ENCODE measurements around the gene LYZL2. TPM values are rescaled to one million over a fixed set of nuclear protein-coding genes. Genes with fewer than 3 reads are reported as not detected.
A peak's percentile ranks its signal among the peaks of the same experiment; 100 is the strongest.

The LYZL2 gene
- total and polyA plus RNA-seq, 2 of the 8 experiments (the other 6 are each of a cell fraction or from before 2014, with no cell fraction given): not detected

GRCh38 chr10:30645340-30645827, 15.8 kb upstream of the LYZL2 start:
- H2AK5ac ChIP-seq (ENCODE audit: low read depth, low read length): no peak overlapping the region
- H4K5ac ChIP-seq (ENCODE audit: insufficient read length, low read depth, low read length): no peak overlapping the region
- H2AFZ ChIP-seq (ENCODE audit: low read length): 0 out of 2 replicates have a peak overlapping the region, but pooled peaks have one; percentile 48
- POLR2A ChIA-PET (ENCODE audit: partially characterized antibody): no interaction called here
- H3K36me3 ChIP-seq (ENCODE audit: control insufficient read depth in 2 of 4, insufficient read depth in 4 of 4, low read length in 3 of 4): no peaks in the 10 kb centered on the region
- H3K79me1 ChIP-seq (ENCODE audit: low read depth, low read length): no peaks in the 10 kb centered on the region
- H3K23ac ChIP-seq (ENCODE audit: insufficient read length): no peak overlapping the region
- H2BK20ac ChIP-seq (ENCODE audit: low read length): peak overlapping the region; percentile 86; the same call in 1 of the 2 replicates
- WGBS, 2 experiments (ENCODE audit: extremely low coverage in 1 of 2, insufficient coverage in 1 of 2, insufficient read length in 1 of 2, insufficient replicate concordance in 2 of 2, low coverage in 1 of 2, low lambda C conversion rate in 2 of 2, missing lambda C conversion rate in 1 of 2): 40% methylated on average over 9 of the region's 15 CpGs; no CpG with 5 or more reads in 1 of the 2 experiments
- no peak overlapping the region for H2BK120ac ChIP-seq (replicated peaks; ENCODE audit: low read depth, low read length)
- peaks cover 3% of the 10 kb centered on the region for H3K23me2 ChIP-seq (ENCODE audit: low read depth, low read length)
- H3K4me3 ChIP-seq (ENCODE audit: extremely low read depth in 1 of 4, insufficient read depth in 2 of 4, low read depth in 3 of 4, low read length in 4 of 4): no peak overlapping the region
- no peak overlapping the region for H3K9ac ChIP-seq (replicated peaks in 1 of 4; ENCODE audit: extremely low read depth in 1 of 4, low read depth in 3 of 4, low read length in 3 of 4)
- H3K14ac ChIP-seq (ENCODE audit: insufficient read length): no peak overlapping the region
- H3K4ac ChIP-seq (replicated peaks; ENCODE audit: insufficient read length, low read depth, low read length): peak overlapping the region; percentile 78
- H2BK12ac ChIP-seq (ENCODE audit: low read depth, low read length): 0 out of 2 replicates have a peak overlapping the region, but pooled peaks have one; percentile 60
- CTCF ChIA-PET (ENCODE audit: partially characterized antibody): interaction anchor here (0.8 to 2.0 kb wide), 5 partner anchors 10 to 55 kb away, joined by 4 to 7 read pairs (median 5); no protein-coding TSS in a partner anchor
- no peak overlapping the region for H3K56ac ChIP-seq (replicated peaks; ENCODE audit: insufficient read length, low read depth, low read length)
- H3K4me1 ChIP-seq (replicated peaks in 1 of 4; ENCODE audit: control insufficient read depth in 3 of 4, insufficient read depth in 4 of 4, low read length in 3 of 4): peaks cover 0 to 7% (median 3%) of the 10 kb centered on the region in 4 experiments; a peak in 3 of 7 replicates
- FAIRE-seq: no peak
- H3K79me2 ChIP-seq (ENCODE audit: control insufficient read depth in 1 of 2, insufficient read depth in 2 of 2, low read length in 2 of 2): no peaks in the 10 kb centered on the region
- no peak overlapping the region; the same call in 1 of the 2 replicates for H3K18ac ChIP-seq (ENCODE audit: extremely low read depth, low read length)
- no peaks in the 10 kb centered on the region for H3K27me3 ChIP-seq (replicated peaks in 1 of 4; ENCODE audit: control insufficient read depth in 3 of 4, extremely low read depth in 1 of 4, insufficient read depth in 3 of 4, low read length in 3 of 4)
- no peaks in the 10 kb centered on the region for H3K9me3 ChIP-seq (ENCODE audit: insufficient read depth in 2 of 2, low read depth in 1 of 2, low read length in 1 of 2)
- 0 out of 4 replicates have a peak overlapping the region, but pooled peaks of 1 of the 2 experiments have one; percentile 1 for H3K4me2 ChIP-seq (ENCODE audit: insufficient read depth in 1 of 2, low read depth in 2 of 2, low read length in 2 of 2)
- no peak overlapping the region for H3K27ac ChIP-seq (ENCODE audit: low read depth, low read length)
- no peak overlapping the region for H4K91ac ChIP-seq (replicated peaks; ENCODE audit: insufficient read length, low read length)
- peak overlapping the region; percentile 52; the same call in 1 of the 2 replicates for H2BK5ac ChIP-seq (ENCODE audit: low read depth, low read length)
- no peak overlapping the region; the same call in 1 of the 2 replicates for H4K8ac ChIP-seq (ENCODE audit: extremely low read depth, insufficient read depth, low read length)
- H4K20me1 ChIP-seq (replicated peaks in 1 of 2; ENCODE audit: control insufficient read depth in 1 of 2, insufficient read depth in 2 of 2, low read length in 2 of 2): no peaks in the 10 kb centered on the region
- no peak overlapping the region for H2BK15ac ChIP-seq (ENCODE audit: low read length)
- DNase-seq (ENCODE audit: low read depth in 1 of 2, low spot score in 2 of 2): peak in 1 of 2 experiments; percentile 49
- TF ChIP-seq ATF3 (IDR thresholded peaks at IDR 0.05; ENCODE audit: insufficient read depth, low read depth, low read length): no peak
- TF ChIP-seq JUN (IDR thresholded peaks at IDR 0.05; ENCODE audit: low read depth, low read length): no peak
- no peak for TF ChIP-seq TBP (IDR thresholded peaks at IDR 0.05; ENCODE audit: low read depth, low read length)
- no peak for TF ChIP-seq MAX (IDR thresholded peaks at IDR 0.05)
- no peak for TF ChIP-seq KDM4A (IDR thresholded peaks at IDR 0.05; ENCODE audit: low read depth, low read length, severe bottlenecking)
- TF ChIP-seq TEAD4 (IDR thresholded peaks at IDR 0.05; ENCODE audit: low read depth, low read length): no peak
- no peak for TF ChIP-seq SP2 (IDR thresholded peaks at IDR 0.05; ENCODE audit: low read length)
- TF ChIP-seq RBBP5 (IDR thresholded peaks at IDR 0.05; ENCODE audit: borderline replicate concordance, low read depth, low read length): no peak
- TF ChIP-seq CREB1 (IDR thresholded peaks at IDR 0.05): no peak
- TF ChIP-seq SAP30 (IDR thresholded peaks at IDR 0.05; ENCODE audit: insufficient read depth, insufficient replicate concordance, low read length): no peak
- no peak for TF ChIP-seq BRCA1 (IDR thresholded peaks at IDR 0.05; ENCODE audit: low read depth, low read length)
- TF ChIP-seq HDAC6 (IDR thresholded peaks at IDR 0.05; ENCODE audit: low read depth, low read length): no peak
- TF ChIP-seq SIRT6 (IDR thresholded peaks at IDR 0.05; ENCODE audit: low read length): no peak
